ENCODE data around the gene NSRP1. TPM values are rescaled to one million over a fixed set of nuclear protein-coding genes. Genes with fewer than 3 reads are reported as not detected.

The NSRP1 gene
- total RNA-seq, 1 experiment from 2014 or later: 13.9 TPM

DNA sequence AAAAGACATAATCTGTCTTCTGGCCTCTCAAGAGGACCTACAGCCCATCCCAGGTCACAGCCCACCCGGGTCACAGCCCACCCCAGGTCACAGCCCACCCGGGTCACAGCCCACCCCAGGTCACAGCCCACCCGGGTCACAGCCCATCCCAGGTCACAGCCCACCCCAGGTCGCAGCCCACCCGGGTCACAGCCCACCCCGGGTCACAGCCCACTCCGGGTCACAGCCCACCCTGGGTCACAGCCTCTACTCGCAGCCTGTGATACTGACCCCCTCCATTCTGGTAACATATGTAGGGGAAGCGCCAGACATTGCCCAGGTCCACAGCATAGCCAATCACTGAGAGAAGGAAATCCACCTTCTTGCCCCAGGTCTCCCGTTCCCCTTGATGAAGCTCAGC, 104.7 kb downstream of the NSRP1 start:
- Histone ChIP-seq H3K9ac (ENCODE audit: low read length) (no peak overlapping the region), H3K79me2 (ENCODE audit: low read length) (no peaks in the 10 kb centered on the region), H3K27ac (ENCODE audit: low read length) (no peak overlapping the region), H4K20me1 (ENCODE audit: insufficient read depth, low read depth, low read length) (no peaks in the 10 kb centered on the region), H3K9me2 (replicated peaks; ENCODE audit: insufficient read depth, low read length) (no peaks in the 10 kb centered on the region), H3K4me3 (ENCODE audit: low read length) (no peak overlapping the region), H3K36me3 (ENCODE audit: insufficient read depth, low read length) (no peaks in the 10 kb centered on the region), H3K4me1 (ENCODE audit: low read length) (no peaks in the 10 kb centered on the region), H3K27me3 (ENCODE audit: low read length) (no peaks in the 10 kb centered on the region), H2AFZ (ENCODE audit: low read length) (no peak overlapping the region), H3K4me2 (ENCODE audit: low read depth, low read length, poor library complexity, severe bottlenecking) (no peak overlapping the region), H3K9me3 (ENCODE audit: low read length) (no peaks in the 10 kb centered on the region)
- DNase-seq: no peak

- no peak overlapping the region for H2AFZ ChIP-seq (ENCODE audit: low read length)
- DNase-seq: no peak
- H3K4me1 ChIP-seq (ENCODE audit: low read length): no peaks in the 10 kb centered on the region
These were observed 105.6 kb downstream of the NSRP1 start for GRCh38 chr17:30222251-30222650.

GRCh38 chr17:30222721-30223175, 106.1 kb downstream of the NSRP1 start:
- Histone ChIP-seq H3K4me2 (ENCODE audit: low read depth, low read length, poor library complexity, severe bottlenecking) (no peak overlapping the region), H3K9me2 (replicated peaks; ENCODE audit: insufficient read depth, low read length) (no peaks in the 10 kb centered on the region), H2AFZ (ENCODE audit: low read length) (no peak overlapping the region), H3K36me3 (ENCODE audit: insufficient read depth, low read length) (no peaks in the 10 kb centered on the region), H3K27ac (ENCODE audit: low read length) (no peak overlapping the region), H3K9ac (ENCODE audit: low read length) (no peak overlapping the region), H3K9me3 (ENCODE audit: low read length) (no peaks in the 10 kb centered on the region), H3K4me3 (ENCODE audit: low read length) (no peak overlapping the region), H3K79me2 (ENCODE audit: low read length) (no peaks in the 10 kb centered on the region), H3K27me3 (ENCODE audit: low read length) (no peaks in the 10 kb centered on the region), H3K4me1 (ENCODE audit: low read length) (no peaks in the 10 kb centered on the region), H4K20me1 (ENCODE audit: insufficient read depth, low read depth, low read length) (no peaks in the 10 kb centered on the region)
- no peak for DNase-seq

More at GRCh38 chr17:30222251-30222650, 105.6 kb downstream of the NSRP1 start:
- Histone ChIP-seq H3K9me3 (ENCODE audit: low read length) (no peaks in the 10 kb centered on the region), H3K9ac (ENCODE audit: low read length) (no peak overlapping the region), H3K4me3 (ENCODE audit: low read length) (no peak overlapping the region), H3K4me2 (ENCODE audit: low read depth, low read length, poor library complexity, severe bottlenecking) (no peak overlapping the region), H3K79me2 (ENCODE audit: low read length) (no peaks in the 10 kb centered on the region), H3K27ac (ENCODE audit: low read length) (no peak overlapping the region), H3K36me3 (ENCODE audit: insufficient read depth, low read length) (no peaks in the 10 kb centered on the region), H3K9me2 (replicated peaks; ENCODE audit: insufficient read depth, low read length) (no peaks in the 10 kb centered on the region), H3K27me3 (ENCODE audit: low read length) (no peaks in the 10 kb centered on the region), H4K20me1 (ENCODE audit: insufficient read depth, low read depth, low read length) (no peaks in the 10 kb centered on the region)

DNA sequence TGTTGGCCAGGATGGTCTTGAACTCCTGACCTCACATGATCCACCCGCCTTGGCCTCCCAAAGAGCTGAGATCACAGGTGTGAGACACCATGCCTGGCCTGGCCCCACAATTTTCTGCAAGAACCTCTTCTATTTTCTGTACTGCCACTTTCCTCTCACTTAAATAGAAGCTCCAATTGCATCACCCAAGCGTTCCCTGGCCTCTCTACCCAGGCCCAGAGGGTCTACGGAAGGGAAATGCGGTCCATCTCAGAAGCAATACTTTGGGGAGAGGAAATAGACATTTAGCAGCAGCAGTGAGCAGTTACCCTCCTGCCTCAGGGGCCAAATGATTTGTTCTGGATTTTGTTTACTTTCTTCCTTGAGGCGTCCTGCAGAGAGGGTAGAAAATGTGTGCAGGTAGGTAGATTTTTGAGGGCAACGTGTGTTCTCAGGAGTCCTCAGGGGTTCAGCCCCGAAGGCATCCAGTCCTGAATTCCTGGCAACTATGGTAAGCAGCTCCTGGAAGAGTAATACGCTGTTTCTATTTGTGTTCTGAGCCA, 107.9 kb downstream of the NSRP1 start:
- Histone ChIP-seq H3K4me2 (ENCODE audit: low read depth, low read length, poor library complexity, severe bottlenecking) (no peak overlapping the region), H3K9ac (ENCODE audit: low read length) (no peak overlapping the region), H3K27me3 (ENCODE audit: low read length) (no peaks in the 10 kb centered on the region), H3K4me1 (ENCODE audit: low read length) (no peaks in the 10 kb centered on the region), H3K4me3 (ENCODE audit: low read length) (no peak overlapping the region), H2AFZ (ENCODE audit: low read length) (no peak overlapping the region), H4K20me1 (ENCODE audit: insufficient read depth, low read depth, low read length) (no peaks in the 10 kb centered on the region), H3K9me3 (ENCODE audit: low read length) (no peaks in the 10 kb centered on the region), H3K79me2 (ENCODE audit: low read length) (no peaks in the 10 kb centered on the region), H3K36me3 (ENCODE audit: insufficient read depth, low read length) (no peaks in the 10 kb centered on the region), H3K9me2 (replicated peaks; ENCODE audit: insufficient read depth, low read length) (no peaks in the 10 kb centered on the region), H3K27ac (ENCODE audit: low read length) (no peak overlapping the region)
- DNase-seq: no peak

DNA sequence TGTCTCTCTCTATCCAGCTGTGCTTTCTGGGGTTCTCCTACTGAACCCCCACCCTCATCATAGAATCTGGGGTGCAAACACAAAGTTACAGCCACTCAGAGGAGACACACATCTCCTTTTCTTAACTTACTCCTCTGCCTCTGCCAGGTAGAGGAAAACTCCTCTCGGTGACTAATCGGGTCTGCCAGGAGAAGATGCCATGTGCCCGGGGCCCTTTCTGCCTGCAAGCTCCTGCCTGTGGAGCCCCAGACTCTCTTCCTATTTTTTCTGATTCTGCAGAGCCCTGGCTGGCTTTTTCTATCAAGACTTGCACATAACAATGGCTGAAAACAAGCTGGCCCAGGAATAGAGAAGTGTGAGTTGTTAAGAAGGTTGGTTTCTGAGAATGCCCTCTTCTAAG, 108.5 kb downstream of the NSRP1 start:
- Histone ChIP-seq H2AFZ (ENCODE audit: low read length) (no peak overlapping the region), H3K4me1 (ENCODE audit: low read length) (peaks cover 2% of the 10 kb centered on the region), H3K4me3 (ENCODE audit: low read length) (no peak overlapping the region), H3K9ac (ENCODE audit: low read length) (no peak overlapping the region), H3K27ac (ENCODE audit: low read length) (no peak overlapping the region), H3K27me3 (ENCODE audit: low read length) (no peaks in the 10 kb centered on the region), H3K36me3 (ENCODE audit: insufficient read depth, low read length) (no peaks in the 10 kb centered on the region), H3K79me2 (ENCODE audit: low read length) (no peaks in the 10 kb centered on the region), H3K9me3 (ENCODE audit: low read length) (no peaks in the 10 kb centered on the region), H3K9me2 (replicated peaks; ENCODE audit: insufficient read depth, low read length) (no peaks in the 10 kb centered on the region), H3K4me2 (ENCODE audit: low read depth, low read length, poor library complexity, severe bottlenecking) (no peak overlapping the region), H4K20me1 (ENCODE audit: insufficient read depth, low read depth, low read length) (no peaks in the 10 kb centered on the region)
- no peak for DNase-seq

- H3K4me1 ChIP-seq (ENCODE audit: low read length): peaks cover 6% of the 10 kb centered on the region
- H3K27ac ChIP-seq (ENCODE audit: low read length): no peak overlapping the region
- H3K9ac ChIP-seq (ENCODE audit: low read length): no peak overlapping the region
- H2AFZ ChIP-seq (ENCODE audit: low read length): no peak overlapping the region
- H3K9me3 ChIP-seq (ENCODE audit: low read length): no peaks in the 10 kb centered on the region
- no peaks in the 10 kb centered on the region for H3K9me2 ChIP-seq (replicated peaks; ENCODE audit: insufficient read depth, low read length)
- H3K4me2 ChIP-seq (ENCODE audit: low read depth, low read length, poor library complexity, severe bottlenecking): no peak overlapping the region
- H4K20me1 ChIP-seq (ENCODE audit: insufficient read depth, low read depth, low read length): no peaks in the 10 kb centered on the region
- H3K36me3 ChIP-seq (ENCODE audit: insufficient read depth, low read length): no peaks in the 10 kb centered on the region
- no peaks in the 10 kb centered on the region for H3K79me2 ChIP-seq (ENCODE audit: low read length)
- no peak for DNase-seq
- H3K27me3 ChIP-seq (ENCODE audit: low read length): no peaks in the 10 kb centered on the region
- no peak overlapping the region for H3K4me3 ChIP-seq (ENCODE audit: low read length)
These were observed 109.4 kb downstream of the NSRP1 start for GRCh38 chr17:30225919-30226553.

DNA sequence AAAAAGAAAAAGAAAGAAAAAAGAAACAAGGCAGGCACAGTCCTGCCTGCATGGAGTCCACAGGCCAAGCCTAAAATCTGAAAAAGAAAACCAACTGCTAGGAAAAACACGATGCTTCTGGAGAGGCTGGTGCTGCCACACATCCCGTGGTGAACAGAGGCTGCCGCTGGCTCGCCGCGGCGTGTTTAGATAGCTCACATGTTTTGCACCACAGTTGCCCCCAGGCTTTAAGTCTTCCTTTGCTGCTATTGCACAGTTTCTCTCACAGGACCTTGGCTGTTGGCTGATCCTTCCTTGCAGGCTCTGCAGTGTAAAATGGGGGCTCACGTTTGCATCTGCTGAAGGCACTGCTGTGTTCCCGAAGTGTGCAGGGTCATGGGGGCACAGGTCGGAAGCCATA, 110.3 kb downstream of the NSRP1 start:
- Histone ChIP-seq H3K27me3 (ENCODE audit: low read length) (no peaks in the 10 kb centered on the region), H2AFZ (ENCODE audit: low read length) (no peak overlapping the region), H4K20me1 (ENCODE audit: insufficient read depth, low read depth, low read length) (no peaks in the 10 kb centered on the region), H3K4me3 (ENCODE audit: low read length) (no peak overlapping the region), H3K27ac (ENCODE audit: low read length) (no peak overlapping the region), H3K9ac (ENCODE audit: low read length) (no peak overlapping the region), H3K36me3 (ENCODE audit: insufficient read depth, low read length) (no peaks in the 10 kb centered on the region), H3K9me2 (replicated peaks; ENCODE audit: insufficient read depth, low read length) (no peaks in the 10 kb centered on the region), H3K4me1 (ENCODE audit: low read length) (peaks cover 6% of the 10 kb centered on the region), H3K9me3 (ENCODE audit: low read length) (no peaks in the 10 kb centered on the region), H3K4me2 (ENCODE audit: low read depth, low read length, poor library complexity, severe bottlenecking) (no peak overlapping the region), H3K79me2 (ENCODE audit: low read length) (no peaks in the 10 kb centered on the region)
- no peak for DNase-seq

DNA sequence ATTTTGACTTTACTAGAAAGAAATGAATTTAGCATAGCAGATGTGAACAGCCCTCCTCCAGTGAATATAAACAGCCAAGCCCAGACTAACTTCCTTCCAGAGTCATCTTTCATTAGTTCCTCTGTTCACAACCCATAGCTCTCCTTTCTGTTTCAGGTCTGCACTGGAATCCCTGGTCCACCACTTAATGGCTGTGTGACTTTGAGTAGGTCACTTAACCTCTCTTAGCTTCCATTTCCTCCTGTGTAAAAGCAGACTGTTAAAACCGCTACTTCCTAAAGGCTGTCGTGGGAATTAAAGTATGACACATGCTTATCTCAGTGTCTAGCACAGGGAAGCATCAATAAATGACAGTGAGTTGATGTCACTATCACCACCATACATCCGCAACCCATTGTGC, 111.4 kb downstream of the NSRP1 start:
- Histone ChIP-seq H3K4me3 (ENCODE audit: low read length) (no peak overlapping the region), H3K36me3 (ENCODE audit: insufficient read depth, low read length) (no peaks in the 10 kb centered on the region), H3K79me2 (ENCODE audit: low read length) (no peaks in the 10 kb centered on the region), H3K27ac (ENCODE audit: low read length) (no peak overlapping the region), H3K9me3 (ENCODE audit: low read length) (no peaks in the 10 kb centered on the region), H4K20me1 (ENCODE audit: insufficient read depth, low read depth, low read length) (no peaks in the 10 kb centered on the region), H3K4me1 (ENCODE audit: low read length) (peaks cover 6% of the 10 kb centered on the region), H3K4me2 (ENCODE audit: low read depth, low read length, poor library complexity, severe bottlenecking) (no peak overlapping the region), H3K27me3 (ENCODE audit: low read length) (no peaks in the 10 kb centered on the region), H2AFZ (ENCODE audit: low read length) (no peak overlapping the region), H3K9ac (ENCODE audit: low read length) (no peak overlapping the region), H3K9me2 (replicated peaks; ENCODE audit: insufficient read depth, low read length) (no peaks in the 10 kb centered on the region)
- DNase-seq: no peak
